ENCODE data around the gene RARB. TPM values are rescaled to one million over a fixed set of nuclear protein-coding genes. Genes with fewer than 3 reads are reported as not detected.

RARB gene
- total RNA-seq, 1 donor from 2014 or later, result 5.6 TPM

GRCh38 chr3:25520926-25521559 lies 93.0 kb downstream of the RARB start:
- ATAC-seq, result no peak
- Histone ChIP-seq H3K4me1 (no peaks in the 10 kb centered on the region), H3K4me3 (no peak overlapping the region), H3K27ac (no peak overlapping the region), H3K36me3 (no peaks in the 10 kb centered on the region), H3K9me3 (no peaks in the 10 kb centered on the region), H3K27me3 (ENCODE audit: low read depth) (no peaks in the 10 kb centered on the region)
- no peak for TF ChIP-seq CTCF (IDR thresholded peaks at IDR 0.05)
- no peak for DNase-seq
- intact Hi-C loops (cut with DNase I), result no loop called here

DNA sequence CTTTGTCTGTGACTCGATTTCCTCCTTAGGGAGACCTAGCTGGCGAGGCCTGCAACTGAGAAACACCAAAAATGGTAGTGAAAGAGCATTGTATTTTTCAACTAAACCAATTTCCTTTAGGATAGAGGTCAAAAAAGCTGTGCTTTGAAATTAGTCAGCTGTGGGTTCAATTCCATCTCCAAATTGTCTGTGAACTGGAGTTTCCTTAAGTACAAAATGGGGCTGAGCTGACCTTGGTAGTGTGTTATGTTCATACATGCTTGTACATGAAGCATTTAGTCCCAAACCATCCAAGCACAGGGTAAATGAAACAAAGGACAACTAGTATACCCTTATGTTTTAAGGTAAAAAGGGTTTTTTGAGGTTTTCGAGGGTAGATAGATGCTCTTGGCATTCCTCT lies 99.3 kb downstream of the RARB start:
- TF ChIP-seq CTCF (IDR thresholded peaks at IDR 0.05), result no peak
- no peak overlapping the region for H3K27ac ChIP-seq
- DNase-seq (no peak), ATAC-seq (no peak)
- intact Hi-C loops (cut with DNase I), result no loop called here
- no peaks in the 10 kb centered on the region for H3K27me3 ChIP-seq (ENCODE audit: low read depth)
- H3K9me3 ChIP-seq, result peaks cover 4% of the 10 kb centered on the region
- no peak overlapping the region for H3K4me3 ChIP-seq
- no peaks in the 10 kb centered on the region for H3K36me3 ChIP-seq
- no peaks in the 10 kb centered on the region for H3K4me1 ChIP-seq

GRCh38 chr3:25527801-25528200 lies 99.7 kb downstream of the RARB start:
- DNase-seq (no peak), ATAC-seq (no peak)
- Histone ChIP-seq H3K4me1 (no peaks in the 10 kb centered on the region), H3K27ac (no peak overlapping the region), H3K27me3 (ENCODE audit: low read depth) (no peaks in the 10 kb centered on the region), H3K9me3 (peaks cover 9% of the 10 kb centered on the region), H3K36me3 (no peaks in the 10 kb centered on the region), H3K4me3 (no peak overlapping the region)
- no peak for TF ChIP-seq CTCF (IDR thresholded peaks at IDR 0.05)
- intact Hi-C loops (cut with DNase I), result no loop called here

- no peak overlapping the region for H3K4me3 ChIP-seq
Measured at GRCh38 chr3:25531971-25532370, 103.9 kb downstream of the RARB start.

DNA sequence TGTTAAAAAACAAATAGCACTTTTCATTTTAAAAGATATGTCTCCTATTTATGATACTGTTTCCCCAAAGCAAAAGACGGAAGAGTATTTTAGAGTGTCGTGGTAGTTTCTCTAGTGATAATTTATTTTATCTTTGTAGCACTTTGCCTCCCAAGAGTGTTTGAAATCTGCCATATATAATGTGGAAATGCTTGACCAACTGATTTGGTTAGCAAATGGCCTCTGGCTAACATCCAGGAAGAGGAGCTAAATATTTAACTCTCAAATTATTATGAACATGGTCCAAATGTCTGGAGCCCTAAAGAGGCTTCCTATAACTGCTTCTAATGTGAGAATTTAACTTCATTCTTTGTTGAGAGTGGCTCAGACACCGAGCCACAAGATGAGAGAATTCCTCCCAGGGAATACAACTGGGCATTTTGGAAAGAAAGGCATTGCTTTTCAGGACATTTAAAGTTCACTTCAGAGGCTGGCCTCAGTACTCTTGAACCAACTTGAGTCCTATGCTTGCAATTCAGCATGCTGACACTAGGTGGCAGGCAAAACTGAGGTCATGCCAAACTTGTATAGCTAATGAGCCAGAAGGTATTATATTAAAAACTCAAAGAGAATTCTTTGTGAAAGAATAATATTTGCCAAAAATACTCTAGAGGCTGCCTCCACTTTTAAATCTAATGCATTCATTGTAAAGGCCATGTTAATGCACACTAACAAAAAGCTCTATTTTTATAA lies 104.5 kb downstream of the RARB start:
- peaks cover 10% of the 10 kb centered on the region for H3K9me3 ChIP-seq
- H3K4me1 ChIP-seq, result no peaks in the 10 kb centered on the region
- no peak for ATAC-seq
- no peak overlapping the region for H3K27ac ChIP-seq
- H3K36me3 ChIP-seq, result no peaks in the 10 kb centered on the region
- TF ChIP-seq CTCF (IDR thresholded peaks at IDR 0.05), result peak; percentile 32
- intact Hi-C loops (cut with DNase I), result no loop called here
- no peak for DNase-seq
- no peaks in the 10 kb centered on the region for H3K27me3 ChIP-seq (ENCODE audit: low read depth)
- no peak overlapping the region for H3K4me3 ChIP-seq

More at GRCh38 chr3:25531971-25532370, 103.9 kb downstream of the RARB start:
- intact Hi-C loops (cut with DNase I), result no loop called here
- ATAC-seq (no peak), DNase-seq (no peak)
- H3K9me3 ChIP-seq, result peaks cover 10% of the 10 kb centered on the region
- no peak overlapping the region for H3K27ac ChIP-seq
- H3K4me1 ChIP-seq, result no peaks in the 10 kb centered on the region
- no peaks in the 10 kb centered on the region for H3K27me3 ChIP-seq (ENCODE audit: low read depth)
- H3K36me3 ChIP-seq, result no peaks in the 10 kb centered on the region
- TF ChIP-seq CTCF (IDR thresholded peaks at IDR 0.05), result no peak
